GM21367 (cell line): ENCODE results near the gene CST1.
"Not testable (repeated sequence)": the region's sequence is repeated elsewhere in the genome, so short reads cannot be mapped to it uniquely, and the experiment has no call there.

Experiments used
- ATAC-seq: cut with Tn5 transposase; IDR thresholded peaks from one replicate; pipeline ENCODE4 v1.9.1; 2021; ENCODE audit not compliant: unreplicated experiment

CST1 gene

DNA sequence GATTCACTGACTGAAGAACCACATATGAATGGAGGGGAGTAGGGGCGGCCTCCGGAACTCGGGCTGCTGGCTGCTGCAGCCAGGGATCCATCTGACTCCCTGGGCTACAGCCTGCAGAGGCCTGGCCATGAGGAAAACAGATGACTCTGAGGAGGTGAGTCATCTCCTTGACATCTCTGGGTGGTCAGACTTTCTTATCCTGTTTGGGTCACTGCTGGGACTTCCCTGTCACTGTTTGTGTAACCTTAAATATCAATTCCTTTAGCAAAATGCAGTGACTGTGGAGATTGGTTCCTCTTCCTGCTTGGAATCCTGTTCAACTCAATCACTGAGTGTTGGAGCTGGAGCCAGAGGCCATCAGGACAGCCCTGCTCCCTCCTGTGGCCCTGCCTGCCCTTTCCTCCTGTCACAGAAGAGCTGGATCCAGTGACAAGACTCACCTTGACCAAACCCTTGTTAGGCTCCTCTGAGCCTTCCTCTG is 4.4 kb upstream of the CST1 start:
- ATAC-seq = not testable (repeated sequence)

- ATAC-seq = no peak
Measured at GRCh38 chr20:23754731-23755130, 4.0 kb upstream of the CST1 start.

- ATAC-seq = no peak
Measured at GRCh38 chr20:23753589-23753988, 2.9 kb upstream of the CST1 start.

- no peak for ATAC-seq
Measured at GRCh38 chr20:23753194-23753548, 2.4 kb upstream of the CST1 start.

DNA sequence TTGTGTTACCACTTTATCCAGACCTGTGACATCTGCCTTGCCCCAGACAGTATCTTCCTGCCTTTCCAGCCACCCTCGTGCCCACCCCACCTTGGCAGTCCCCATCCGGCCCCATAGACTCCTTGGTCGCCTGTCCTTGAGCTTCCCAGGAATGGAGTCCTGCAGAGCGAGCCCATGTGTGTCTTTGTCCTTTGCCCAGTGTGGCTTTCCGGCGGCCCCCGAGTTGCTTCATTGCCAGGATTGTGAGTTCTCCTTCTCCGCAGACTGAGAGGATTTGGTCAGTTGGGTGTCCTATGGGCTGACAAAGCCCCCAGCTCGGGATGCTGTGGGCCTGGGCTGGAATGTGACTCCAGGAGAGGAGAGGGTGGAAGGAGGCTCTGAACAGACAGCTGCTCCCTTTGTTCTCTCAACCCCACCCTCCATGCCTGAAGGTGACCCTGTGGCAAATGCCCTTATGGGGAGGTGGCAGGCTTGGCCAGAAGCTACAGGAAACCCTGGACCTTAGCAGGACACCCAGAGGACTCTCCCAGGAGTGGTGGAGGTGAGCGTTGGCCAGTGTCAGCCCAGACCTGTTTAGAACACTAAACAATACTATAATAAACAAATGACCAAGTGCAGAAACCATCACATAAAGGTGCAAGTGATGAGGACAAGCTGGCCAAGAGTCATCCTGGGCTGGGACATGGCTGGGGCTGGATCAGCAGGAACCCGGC is 1.9 kb upstream of the CST1 start:
- ATAC-seq = no peak

DNA sequence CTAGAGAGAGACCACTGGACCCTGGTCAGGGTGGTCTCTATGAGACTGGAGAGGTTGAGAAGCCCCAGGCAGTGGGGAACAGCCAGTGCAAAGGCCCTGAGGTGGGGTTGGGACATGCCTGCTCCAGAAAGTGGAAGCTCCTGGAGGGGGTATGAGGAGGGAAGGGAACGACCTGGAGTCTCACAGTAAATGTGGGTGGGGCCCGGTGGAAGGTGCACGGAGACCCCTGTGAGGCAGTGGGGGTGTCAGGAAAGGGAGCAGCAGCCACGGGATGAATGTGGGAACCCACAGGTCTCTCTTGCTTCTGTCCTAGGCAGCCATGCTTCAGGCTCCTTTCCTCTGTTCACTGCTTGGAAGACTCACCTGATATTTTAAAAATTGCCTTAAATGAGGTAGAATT is 1.3 kb upstream of the CST1 start:
- no peak for ATAC-seq

DNA sequence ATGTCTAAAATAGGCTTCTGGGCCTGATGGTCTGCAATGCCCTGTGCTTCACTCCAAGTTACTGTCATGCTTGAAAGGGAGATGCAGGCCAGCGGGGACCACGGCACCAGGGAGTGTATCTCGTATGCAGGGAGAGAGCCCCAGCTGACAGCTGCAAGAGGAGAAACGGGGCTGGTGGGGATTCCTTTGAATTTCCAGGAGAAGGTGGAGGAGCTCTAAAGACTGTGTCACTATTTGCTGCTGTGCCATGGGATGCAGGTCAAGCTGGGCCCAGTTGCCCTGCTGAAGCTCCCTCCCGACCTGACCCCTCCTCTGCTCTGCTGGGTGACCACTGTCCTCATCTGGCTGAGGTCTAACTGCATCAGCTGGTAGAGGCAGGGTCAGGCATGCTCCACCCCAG is 989 bp downstream of the CST1 start:
- no peak for ATAC-seq

- not testable (repeated sequence) for ATAC-seq
Measured at GRCh38 chr20:23748975-23749374, 1.8 kb downstream of the CST1 start.

GRCh38 chr20:23747551-23747950 is 3.2 kb downstream of the CST1 start:
- ATAC-seq = not testable (repeated sequence)

GRCh38 chr20:23747092-23747491 is 3.6 kb downstream of the CST1 start:
- ATAC-seq = not testable (repeated sequence)

- ATAC-seq = no peak
Measured at GRCh38 chr20:23746321-23746720, 4.4 kb downstream of the CST1 start.

- no peak for ATAC-seq
Measured at GRCh38 chr20:23745247-23745646, 5.5 kb downstream of the CST1 start.

GRCh38 chr20:23744817-23745216 is 5.9 kb downstream of the CST1 start:
- no peak for ATAC-seq

GRCh38 chr20:23735391-23735790 is 15.3 kb downstream of the CST1 start:
- not testable (repeated sequence) for ATAC-seq

DNA sequence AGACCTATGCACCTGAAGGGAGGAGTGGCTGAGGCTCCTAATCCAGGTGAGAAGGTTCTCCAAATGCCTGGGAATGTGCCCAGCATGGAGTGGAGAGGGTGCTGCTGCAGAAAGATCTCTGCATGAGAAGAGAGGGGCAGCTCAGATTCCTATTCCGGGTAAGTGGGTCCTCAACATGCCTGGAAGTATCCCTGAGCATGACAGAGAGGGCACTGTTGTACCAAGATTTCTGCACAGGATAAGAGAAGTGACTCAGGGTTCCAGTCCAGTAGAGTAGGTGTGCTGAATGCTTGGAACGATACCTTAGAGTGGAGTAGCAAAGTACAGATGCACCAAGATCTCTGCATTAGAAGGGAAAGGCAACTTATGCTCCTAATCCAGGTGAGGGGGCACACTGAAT is 15.8 kb downstream of the CST1 start:
- not testable (repeated sequence) for ATAC-seq

DNA sequence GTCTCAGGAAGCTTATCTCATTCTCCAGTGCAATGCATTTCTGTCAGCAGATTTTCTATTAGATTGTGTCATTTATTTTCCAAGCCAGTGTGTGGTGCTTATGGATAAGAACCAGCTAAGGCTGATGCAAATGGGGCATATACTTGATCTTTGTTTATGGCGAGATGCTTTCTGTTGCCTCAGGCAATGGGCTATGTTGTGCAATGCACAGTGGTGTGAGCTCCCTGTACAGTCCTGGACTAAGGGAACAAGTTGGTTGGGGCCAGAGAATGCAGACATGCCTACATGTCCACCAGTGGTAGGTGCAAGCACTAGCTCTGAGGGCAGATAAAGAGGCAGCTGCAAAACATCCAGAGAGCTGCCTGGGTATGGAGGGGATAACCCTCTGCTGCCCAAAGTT is 16.3 kb downstream of the CST1 start:
- ATAC-seq = not testable (repeated sequence)

- no peak for ATAC-seq
Measured at GRCh38 chr20:23727016-23727415, 23.7 kb downstream of the CST1 start.

DNA sequence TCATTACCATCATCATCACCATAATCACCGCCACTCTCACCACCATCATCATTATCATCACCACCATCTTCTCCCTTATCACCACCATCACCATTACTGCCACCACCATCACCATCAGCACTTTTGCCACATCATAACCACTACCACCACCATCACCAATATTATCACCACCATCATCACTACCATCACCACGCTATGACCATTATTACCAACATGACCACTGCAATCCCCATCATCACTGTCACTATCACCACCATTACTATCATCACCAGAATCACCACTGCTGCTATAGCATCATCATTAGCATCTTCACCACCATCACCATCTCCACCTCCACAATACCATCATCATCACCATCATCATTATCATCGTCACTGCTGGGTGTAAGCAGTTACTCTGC is 25.6 kb downstream of the CST1 start:
- no peak for ATAC-seq

GRCh38 chr20:23723659-23724307 is 27.0 kb downstream of the CST1 start:
- ATAC-seq = peak; percentile 84

DNA sequence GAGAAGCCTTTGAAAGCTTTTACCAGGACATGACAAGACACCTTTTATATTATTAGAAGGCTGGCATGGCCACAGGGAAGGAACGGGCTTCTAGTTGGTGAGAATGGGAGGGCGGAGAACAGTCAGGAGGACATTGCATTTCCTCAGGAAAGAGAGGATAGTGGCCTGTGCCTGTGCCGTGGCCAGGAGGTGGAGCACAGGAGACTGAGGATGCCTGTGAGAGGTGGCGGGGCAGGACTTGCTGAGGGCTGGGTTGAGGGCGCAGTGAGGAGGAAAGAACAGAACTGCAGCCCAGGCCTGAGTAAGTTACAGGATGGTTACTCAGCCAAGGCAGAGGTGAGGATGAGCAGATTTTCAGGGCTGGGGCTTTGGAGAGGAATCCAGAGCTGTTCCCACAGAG is 27.9 kb downstream of the CST1 start:
- ATAC-seq = not testable (repeated sequence)

GRCh38 chr20:23721962-23722361 is 28.8 kb downstream of the CST1 start:
- ATAC-seq = no peak

GRCh38 chr20:23719351-23719750 is 31.4 kb downstream of the CST1 start:
- ATAC-seq = not testable (repeated sequence)

DNA sequence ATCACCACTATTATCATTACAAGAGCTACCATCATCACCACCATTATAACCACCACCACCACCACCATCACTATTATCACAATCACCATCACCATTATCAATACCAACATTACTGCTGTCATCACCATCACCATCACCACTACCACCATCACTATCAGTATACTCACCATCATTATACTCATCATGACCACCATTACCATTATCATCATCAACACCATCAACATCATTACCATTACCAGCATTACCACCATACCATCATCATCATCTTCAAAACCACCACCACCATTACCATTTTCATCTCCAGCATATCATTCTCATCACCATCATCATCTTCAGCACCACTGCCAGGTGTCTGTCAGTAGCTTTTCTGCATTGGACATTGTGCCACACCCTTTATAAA is 39.0 kb downstream of the CST1 start:
- not testable (repeated sequence) for ATAC-seq
